A673 (cell line): ENCODE data around the gene SPATA4. TPM values are rescaled to one million over a fixed set of nuclear protein-coding genes. Genes with fewer than 3 reads are reported as not detected.

Source experiments
- Bru-seq: library from RNA; stranded (reverse); fragments of 400-500 nt; gene quantifications from one replicate; lab custom pipeline; 2021; lab: Mats Ljungman, UMichigan
- BruChase-seq, 2 experiments: library from RNA; stranded (reverse); fragments of 400-500 nt; gene quantifications; one replicate each; lab custom pipeline; 2021; lab: Mats Ljungman, UMichigan
- BruUV-seq: library from RNA; stranded (reverse); fragments of 400-500 nt; replicated peaks from 2 replicates; lab custom pipeline; 2021; lab: Mats Ljungman, UMichigan
- CTCF ChIA-PET: fragments of 300-600 bp; sonication (Branson Sonifier 250); formaldehyde crosslinking; loops from one replicate; lab custom pipeline; 2022; ENCODE audit warnings: antibody characterized with exemption; lab: Charles Lee
- POLR2A ChIA-PET: fragments of 300-600 bp; sonication (Branson Sonifier 250); formaldehyde crosslinking; loops from one replicate; lab custom pipeline; 2022; ENCODE audit warnings: antibody characterized with exemption; ENCODE audit not compliant: low non-redundant PET; lab: Charles Lee
- DNase-seq: peaks from one replicate; pipeline ENCODE4 v3.0.0-alpha.2; 2015; ENCODE audit warnings: low spot score
- H3K27ac ChIP-seq: fragments of 200-600 bp; sonication (generic); 2 replicates; pipeline ENCODE4 v1.5.1; 2016; ENCODE audit warnings: mixed run types, low read depth, mild to moderate bottlenecking, mixed read lengths, antibody characterized with exemption, low read length; ENCODE audit not compliant: poor library complexity, severe bottlenecking
- H3K27me3 ChIP-seq: fragments of 200-600 bp; sonication (generic); replicated peaks from 2 replicates; pipeline ENCODE4 v1.6.1; 2017; ENCODE audit warnings: mixed run types, low read depth, mild to moderate bottlenecking, mixed read lengths, antibody characterized with exemption, low read length; ENCODE audit not compliant: insufficient read depth, poor library complexity
- H3K36me3 ChIP-seq: fragments of 200-600 bp; sonication (generic); 2 replicates; pipeline ENCODE4 v1.6.1; 2016; ENCODE audit warnings: mixed run types, mild to moderate bottlenecking, mixed read lengths, antibody characterized with exemption, low read length; ENCODE audit not compliant: insufficient read depth, poor library complexity, severe bottlenecking
- H3K4me1 ChIP-seq: fragments of 200-600 bp; sonication (generic); 2 replicates; pipeline ENCODE4 v1.6.1; 2017; ENCODE audit warnings: mixed run types, mild to moderate bottlenecking, mixed read lengths, antibody characterized with exemption, low read length; ENCODE audit not compliant: insufficient read depth, poor library complexity, severe bottlenecking
- H3K4me3 ChIP-seq: fragments of 200-600 bp; sonication (generic); 2 replicates; pipeline ENCODE4 v1.5.1; 2016; ENCODE audit warnings: low read depth, mixed run types, mild to moderate bottlenecking, mixed read lengths, low read length; ENCODE audit not compliant: poor library complexity, severe bottlenecking
- H3K9me3 ChIP-seq: fragments of 200-600 bp; sonication (generic); 2 replicates; pipeline ENCODE4 v1.6.1; 2016; ENCODE audit warnings: mixed run types, low read depth, mild to moderate bottlenecking, mixed read lengths, antibody characterized with exemption, low read length; ENCODE audit not compliant: poor library complexity, severe bottlenecking
- EZH2 ChIP-seq: fragments of 200-600 bp; sonication (generic); IDR thresholded peaks from 2 replicates; pipeline ENCODE4 v1.6.1; 2017; ENCODE audit warnings: borderline replicate concordance, low read depth, mild to moderate bottlenecking, mixed read lengths, antibody characterized with exemption, low read length; ENCODE audit not compliant: poor library complexity, severe bottlenecking
- intact Hi-C: fragments of 100-400 bp; cut with micrococcal nuclease; formaldehyde crosslinking; loops from one replicate; pipeline ENCODE4 v1.10.0; 2022; ENCODE audit not compliant: unreplicated experiment
- long read RNA-seq: library from polyadenylated mRNA; stranded (forward); transcript quantifications from one replicate; pipeline ENCODE4 v2.0.0, GENCODE V29; 2022
- total RNA-seq: library from RNA; stranded (reverse); gene quantifications from 2 replicates; pipeline ENCODE4 v1.2.3, GENCODE V29; 2021
- TF ChIP-seq, protein P1 (sequence below): fragments of 300-800, 200-600 bp; sonication (generic); conservative IDR thresholded peaks from 2 replicates; pipeline ENCODE4 v1.5.1; 2017; ENCODE audit warnings: low read depth, mild to moderate bottlenecking, antibody characterized with exemption, low read length, moderate library complexity, mixed read lengths

SPATA4 gene
- total RNA-seq (not detected in 2 replicates), Bru-seq, nascent RNA (not detected), BruChase-seq, experiment 1, labeled RNA remaining after a 2-hour chase (percentile 16 among the genes with signal in this experiment), BruChase-seq, experiment 2, labeled RNA remaining after a 6-hour chase (not detected)
- long read RNA-seq, result 0 reads

DNA sequence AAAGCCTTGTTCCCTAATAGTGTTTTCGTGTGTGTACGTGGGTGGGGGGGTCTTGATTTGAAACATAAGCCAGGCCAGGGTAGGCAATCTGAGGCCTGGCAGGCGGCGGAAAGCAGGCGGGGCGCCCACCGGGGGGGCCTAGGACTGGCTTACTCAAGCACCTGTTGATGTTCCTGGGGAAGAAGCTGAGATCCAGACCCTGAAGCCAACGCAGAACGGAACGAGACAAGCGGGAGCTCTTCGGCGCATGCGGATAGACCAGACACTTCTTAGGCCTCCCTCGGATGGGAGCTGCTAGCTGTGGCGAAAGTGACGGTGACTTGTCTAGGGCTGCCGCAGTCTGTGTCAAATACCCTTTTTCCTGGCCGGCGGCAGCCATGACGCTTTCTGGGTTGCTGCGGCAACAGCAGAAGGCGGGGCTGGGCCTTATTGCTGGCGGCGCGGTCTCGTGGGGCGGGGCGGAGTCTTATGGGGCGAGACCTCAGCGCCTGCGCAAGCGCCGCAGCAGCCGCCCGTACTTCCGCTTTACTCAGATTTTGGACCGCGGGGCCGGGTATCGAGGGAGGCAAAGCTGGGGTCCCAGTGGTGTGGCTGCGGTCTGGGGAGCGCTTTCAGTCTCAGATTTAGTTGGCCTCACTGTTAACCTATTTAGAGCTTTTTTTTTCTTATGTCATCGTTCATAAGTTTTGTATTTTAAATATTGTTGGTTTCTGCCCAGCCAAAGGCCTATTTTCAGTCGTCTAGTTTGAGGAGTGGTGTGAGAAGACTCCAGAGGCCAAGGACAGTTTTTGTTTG is at the start of gene SPATA4:
TSS of gene SPATA4 (minus strand) at position 402 of the 795 bp plus-strand sequence. CDS start at position 379, 23 bp downstream.
- CTCF ChIA-PET, result no interaction called here
- Histone ChIP-seq H3K27ac (no peak within 1 kb of the TSS), H3K4me1 (no peaks in the 10 kb centered on the region), H3K27me3 (no peaks in the 10 kb centered on the region), H3K36me3 (no peaks in the 10 kb centered on the region), H3K4me3 (peak within 1 kb of the TSS; percentile 56), H3K9me3 (no peaks in the 10 kb centered on the region)
- peak; percentile 93 for DNase-seq
- intact Hi-C loops, result no loop called here
- TF ChIP-seq, protein P1, sequence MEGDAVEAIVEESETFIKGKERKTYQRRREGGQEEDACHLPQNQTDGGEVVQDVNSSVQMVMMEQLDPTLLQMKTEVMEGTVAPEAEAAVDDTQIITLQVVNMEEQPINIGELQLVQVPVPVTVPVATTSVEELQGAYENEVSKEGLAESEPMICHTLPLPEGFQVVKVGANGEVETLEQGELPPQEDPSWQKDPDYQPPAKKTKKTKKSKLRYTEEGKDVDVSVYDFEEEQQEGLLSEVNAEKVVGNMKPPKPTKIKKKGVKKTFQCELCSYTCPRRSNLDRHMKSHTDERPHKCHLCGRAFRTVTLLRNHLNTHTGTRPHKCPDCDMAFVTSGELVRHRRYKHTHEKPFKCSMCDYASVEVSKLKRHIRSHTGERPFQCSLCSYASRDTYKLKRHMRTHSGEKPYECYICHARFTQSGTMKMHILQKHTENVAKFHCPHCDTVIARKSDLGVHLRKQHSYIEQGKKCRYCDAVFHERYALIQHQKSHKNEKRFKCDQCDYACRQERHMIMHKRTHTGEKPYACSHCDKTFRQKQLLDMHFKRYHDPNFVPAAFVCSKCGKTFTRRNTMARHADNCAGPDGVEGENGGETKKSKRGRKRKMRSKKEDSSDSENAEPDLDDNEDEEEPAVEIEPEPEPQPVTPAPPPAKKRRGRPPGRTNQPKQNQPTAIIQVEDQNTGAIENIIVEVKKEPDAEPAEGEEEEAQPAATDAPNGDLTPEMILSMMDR, result no peak
- TF ChIP-seq EZH2, result no peak
- POLR2A ChIA-PET, result no interaction called here
- no TSS peak for BruUV-seq

DNA sequence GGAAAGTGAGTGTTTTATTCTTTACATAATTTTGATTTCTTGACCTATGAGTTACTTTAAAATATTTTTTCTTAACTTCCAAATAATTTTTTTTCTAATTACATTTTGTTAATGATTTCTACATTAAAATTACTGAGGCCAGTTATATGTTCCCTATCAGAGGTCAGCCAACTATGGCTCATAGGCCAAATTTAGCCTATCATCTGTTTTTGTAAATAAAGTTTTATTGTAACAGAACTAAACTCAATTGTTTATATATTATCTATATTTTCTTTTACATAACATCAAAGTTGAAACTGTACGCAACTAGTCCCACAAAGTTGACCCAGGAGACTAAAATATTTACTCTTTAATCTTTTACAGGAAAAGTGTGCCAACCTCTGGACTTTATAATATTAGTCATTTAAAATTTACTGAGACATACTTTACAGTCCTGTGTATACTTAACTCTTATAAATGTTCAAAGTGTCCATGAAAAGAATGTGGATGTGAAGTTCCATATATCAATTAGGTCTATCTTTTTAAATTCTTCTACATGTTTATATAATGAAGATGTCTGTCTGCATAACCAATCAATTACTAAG is 47.5 kb upstream of the SPATA4 start:
- no TSS peak for BruUV-seq
- DNase-seq, result no peak
- no peak overlapping the region for H3K4me3 ChIP-seq
- H3K36me3 ChIP-seq, result no peaks in the 10 kb centered on the region
- no peaks in the 10 kb centered on the region for H3K27me3 ChIP-seq
- intact Hi-C loops, result no loop called here
- no peak overlapping the region for H3K27ac ChIP-seq
- H3K4me1 ChIP-seq, result no peaks in the 10 kb centered on the region
- H3K9me3 ChIP-seq, result no peaks in the 10 kb centered on the region
- ChIA-PET POLR2A (no interaction called here), CTCF (no interaction called here)
- no peak for TF ChIP-seq EZH2
- TF ChIP-seq, protein P1, result no peak

DNA sequence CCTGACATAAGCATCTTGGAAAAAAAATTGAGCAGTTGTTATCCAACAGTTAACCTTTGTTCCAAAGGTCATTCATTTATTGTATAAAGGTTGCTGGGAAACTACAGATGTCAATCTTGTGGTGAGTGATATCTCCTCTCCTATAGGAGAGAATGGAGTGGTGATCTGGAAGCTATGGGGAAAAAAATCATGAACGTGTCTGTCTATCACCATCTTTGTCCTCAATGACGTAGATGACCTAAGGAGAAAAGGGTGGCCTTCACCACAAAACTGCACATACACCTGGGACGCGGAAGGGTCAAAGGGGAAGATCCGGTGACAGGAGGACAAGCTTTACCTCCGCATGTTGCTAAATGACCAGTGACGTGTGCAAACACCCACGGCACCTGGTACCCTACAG is 46.3 kb upstream of the SPATA4 start:
- ChIA-PET POLR2A (no interaction called here), CTCF (no interaction called here)
- no peak for TF ChIP-seq EZH2
- TF ChIP-seq, protein P1, result no peak
- no TSS peak for BruUV-seq
- no peak overlapping the region for H3K27ac ChIP-seq
- no peaks in the 10 kb centered on the region for H3K27me3 ChIP-seq
- no peaks in the 10 kb centered on the region for H3K4me1 ChIP-seq
- no peaks in the 10 kb centered on the region for H3K36me3 ChIP-seq
- no peak overlapping the region for H3K4me3 ChIP-seq
- DNase-seq, result no peak
- H3K9me3 ChIP-seq, result no peaks in the 10 kb centered on the region
- intact Hi-C loops, result no loop called here
